OCI-LY1 (cell line): ENCODE data around the gene MTX1.
"Not testable (repeated sequence)": the region's sequence is repeated elsewhere in the genome, so short reads cannot be mapped to it uniquely, and the experiment has no call there.

Experiments
- H2AFZ ChIP-seq: fragments of 200-600 bp; sonication (generic), shearing (Covaris generic); 2 replicates; pipeline ENCODE4 v1.6.0; 2014; ENCODE audit warnings: antibody characterized with exemption, mild to moderate bottlenecking, low read length
- H3F3A ChIP-seq: fragments of 200-600 bp; sonication (generic), shearing (Covaris generic); 2 replicates; pipeline ENCODE4 v1.6.0; 2014; ENCODE audit warnings: mild to moderate bottlenecking, antibody characterized with exemption, low read length, moderate library complexity; ENCODE audit not compliant: insufficient read depth
- H3K27ac ChIP-seq: fragments of 200-600 bp; sonication (generic); 2 replicates; pipeline ENCODE4 v1.5.1; 2014; ENCODE audit warnings: low read length, mixed run types, mild to moderate bottlenecking, low read depth; ENCODE audit not compliant: poor library complexity, severe bottlenecking
- H3K27me3 ChIP-seq: fragments of 200-600 bp; sonication (generic); 2 replicates; pipeline ENCODE4 v1.6.0; 2014; ENCODE audit warnings: antibody characterized with exemption, mild to moderate bottlenecking, low read length, moderate library complexity; ENCODE audit not compliant: insufficient read depth
- H3K36me3 ChIP-seq: fragments of 200-600 bp; sonication (generic); 2 replicates; pipeline ENCODE4 v1.6.1; 2014; ENCODE audit warnings: mild to moderate bottlenecking, antibody characterized with exemption, low read length, moderate library complexity, mixed read lengths; ENCODE audit not compliant: insufficient read depth
- H3K4me1 ChIP-seq: fragments of 200-600 bp; sonication (generic); 2 replicates; pipeline ENCODE4 v1.5.1; 2014; ENCODE audit warnings: mild to moderate bottlenecking, low read length, moderate library complexity; ENCODE audit not compliant: insufficient read depth, severe bottlenecking
- H3K4me2 ChIP-seq: fragments of 200-600 bp; sonication (generic), shearing (Covaris generic); 2 replicates; pipeline ENCODE4 v1.6.1; 2014; ENCODE audit warnings: low read length
- H3K4me3 ChIP-seq: fragments of 200-600 bp; sonication (generic); 2 replicates; pipeline ENCODE4 v1.5.1; 2014; ENCODE audit warnings: low read length, low read depth, mild to moderate bottlenecking, mixed read lengths; ENCODE audit not compliant: poor library complexity, severe bottlenecking
- H3K79me2 ChIP-seq: fragments of 200-600 bp; shearing (Covaris generic); 2 replicates; pipeline ENCODE4 v1.6.1; 2016; ENCODE audit warnings: mixed run types, low read length, mixed read lengths; ENCODE audit not compliant: insufficient read depth
- H3K9ac ChIP-seq: fragments of 200-600 bp; sonication (generic), shearing (Covaris generic); 2 replicates; pipeline ENCODE4 v1.6.1; 2014; ENCODE audit warnings: mild to moderate bottlenecking, low read length, mixed read lengths
- H3K9me2 ChIP-seq: fragments of 200-600 bp; sonication (generic), shearing (Covaris generic); 2 replicates; pipeline ENCODE4 v1.6.1; 2014; ENCODE audit warnings: low read depth, mild to moderate bottlenecking, low read length, mixed read lengths
- H3K9me3 ChIP-seq: fragments of 200-600 bp; shearing (Covaris generic); 2 replicates; pipeline ENCODE4 v1.6.1; 2014; ENCODE audit warnings: low read length, mixed read lengths
- H4K20me1 ChIP-seq: fragments of 200-600 bp; sonication (generic), shearing (Covaris generic); 2 replicates; pipeline ENCODE4 v1.6.0; 2016; ENCODE audit warnings: mild to moderate bottlenecking, low read length; ENCODE audit not compliant: insufficient read depth
- CTCF ChIP-seq: fragments of 200-600 bp; sonication (generic), shearing (Covaris generic); IDR thresholded peaks from 2 replicates; pipeline ENCODE4 v1.5.1; 2017; ENCODE audit warnings: mild to moderate bottlenecking, antibody characterized with exemption, low read length, moderate library complexity, mixed read lengths
- EZH2 ChIP-seq: fragments of 200-600 bp; sonication (generic), shearing (Covaris generic); IDR thresholded peaks from 2 replicates; pipeline ENCODE4 v1.8.0; 2017; ENCODE audit warnings: borderline replicate concordance, mixed run types, mild to moderate bottlenecking, antibody characterized with exemption, low read length, moderate library complexity, mixed read lengths

MTX1 gene

GRCh38 chr1:155214702-155215101 lies 6.2 kb downstream of the MTX1 start:
- H2AFZ ChIP-seq, H4K20me1 ChIP-seq, H3K79me2 ChIP-seq, H3K27ac ChIP-seq, H3K4me2 ChIP-seq, H3K36me3 ChIP-seq, H3K9me3 ChIP-seq, H3F3A ChIP-seq, H3K9me2 ChIP-seq, H3K9ac ChIP-seq, H3K27me3 ChIP-seq, H3K4me3 ChIP-seq: not testable (repeated sequence)
- H3K4me1 ChIP-seq: peaks cover 18% of the 10 kb centered on the region

GRCh38 chr1:155218854-155219591 lies 10.5 kb downstream of the MTX1 start:
- TF ChIP-seq CTCF (no peak), EZH2 (no peak)
- H3K27me3 ChIP-seq: no peaks in the 10 kb centered on the region
- no peak overlapping the region for H3K9ac ChIP-seq
- no peaks in the 10 kb centered on the region for H3K36me3 ChIP-seq
- H3K4me1 ChIP-seq: peaks cover 29% of the 10 kb centered on the region
- peak overlapping the region; percentile 4; the same call in 1 of the 2 replicates for H3K4me2 ChIP-seq
- H3K9me3 ChIP-seq: no peaks in the 10 kb centered on the region
- H3K79me2 ChIP-seq: no peaks in the 10 kb centered on the region
- no peak overlapping the region for H3K4me3 ChIP-seq
- no peaks in the 10 kb centered on the region for H4K20me1 ChIP-seq
- H3F3A ChIP-seq: 0 out of 2 replicates have a peak, but pooled peaks cover 3% of the 10 kb centered on the region
- H2AFZ ChIP-seq: 0 out of 2 replicates have a peak overlapping the region, but pooled peaks have one; percentile 37
- no peaks in the 10 kb centered on the region for H3K9me2 ChIP-seq
- no peak overlapping the region for H3K27ac ChIP-seq

GRCh38 chr1:155219592-155220031 lies 11.1 kb downstream of the MTX1 start:
- Histone ChIP-seq H3K79me2 (no peaks in the 10 kb centered on the region), H2AFZ (0 out of 2 replicates have a peak overlapping the region, but pooled peaks have one; percentile 37), H3K4me1 (peaks cover 35% of the 10 kb centered on the region), H3F3A (0 out of 2 replicates have a peak, but pooled peaks cover 4% of the 10 kb centered on the region), H3K9ac (no peak overlapping the region), H3K4me2 (peak overlapping the region; percentile 4; the same call in 1 of the 2 replicates), H3K4me3 (no peak overlapping the region), H3K9me3 (no peaks in the 10 kb centered on the region), H3K27ac (no peak overlapping the region), H3K27me3 (no peaks in the 10 kb centered on the region), H3K36me3 (no peaks in the 10 kb centered on the region), H3K9me2 (no peaks in the 10 kb centered on the region), H4K20me1 (no peaks in the 10 kb centered on the region)
- TF ChIP-seq EZH2 (no peak), CTCF (no peak)

GRCh38 chr1:155220211-155220965 lies 11.9 kb downstream of the MTX1 start:
- not testable (repeated sequence) for H3K9me2 ChIP-seq, H3K4me2 ChIP-seq, H3K9ac ChIP-seq, H3K27ac ChIP-seq, H3K27me3 ChIP-seq, H3K4me3 ChIP-seq, H4K20me1 ChIP-seq, H2AFZ ChIP-seq, H3K9me3 ChIP-seq, H3K79me2 ChIP-seq, H3K36me3 ChIP-seq
- H3K4me1 ChIP-seq: peaks cover 42% of the 10 kb centered on the region
- peaks cover 10% of the 10 kb centered on the region for H3F3A ChIP-seq
